ENCODE data around the gene STARD3. TPM values are rescaled to one million over a fixed set of nuclear protein-coding genes. Genes with fewer than 3 reads are reported as not detected.

STARD3 gene
- total RNA-seq, 4 donors from 2014 or later: 27.5 to 47.3 (median 38.6) TPM

DNA sequence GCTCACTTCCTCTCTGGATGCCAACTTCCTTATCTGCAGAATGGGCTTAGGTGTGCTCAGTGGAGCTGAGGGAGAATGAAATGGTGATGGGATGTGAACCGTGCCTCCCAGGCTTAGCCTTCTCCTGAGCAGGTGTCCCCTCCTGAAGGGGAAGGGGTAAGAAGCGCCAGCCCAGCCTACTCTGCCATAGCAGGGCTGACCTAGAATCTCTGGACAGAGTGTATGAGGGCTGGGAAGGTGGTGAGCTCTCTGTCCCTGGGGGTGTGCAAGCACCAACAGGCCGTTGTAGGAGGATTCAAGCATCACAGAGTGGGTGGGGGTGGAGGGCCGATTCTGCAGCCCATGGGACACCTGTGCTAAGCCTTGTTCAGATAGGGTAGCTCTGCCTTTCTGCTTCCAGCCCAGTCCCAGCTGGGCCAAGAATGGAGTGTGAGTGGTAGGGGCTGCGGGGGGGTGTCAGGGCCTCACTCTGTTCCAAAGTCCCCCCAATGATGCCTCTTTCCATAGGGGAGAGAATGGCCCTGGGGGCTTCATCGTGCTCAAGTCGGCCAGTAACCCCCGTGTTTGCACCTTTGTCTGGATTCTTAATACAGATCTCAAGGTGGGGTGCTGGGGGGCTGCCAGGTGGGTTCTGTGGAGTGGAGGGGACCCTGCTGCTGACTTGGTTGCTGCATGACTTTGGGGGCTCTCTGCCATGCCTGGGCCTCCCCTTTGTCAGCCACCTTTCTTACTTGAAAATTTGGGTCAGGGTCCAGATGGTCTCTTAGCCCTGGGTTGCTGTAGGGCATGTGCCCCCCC lies 25.0 kb downstream of the STARD3 start:
- Histone ChIP-seq H3K4me3 (no peak overlapping the region), H3K4me1 (peaks cover 47 to 85% (median 80%) of the 10 kb centered on the region in 4 donors), H3K27me3 (peaks cover 0 to 23% (median 11%) of the 10 kb centered on the region in 4 donors), H3K9me3 (no peaks in the 10 kb centered on the region), H3K36me3 (peaks cover 25 to 63% (median 50%) of the 10 kb centered on the region in 4 donors), H3K27ac (replicated peaks in 1 of 4) (peak overlapping the region; percentile 31 to 73 (median 60))
- intact Hi-C loops (cut with DNase I): no loop called here
- WGBS: 61% methylated on average over 2 of the region's 8 CpGs
- DNase-seq (ENCODE audit: extremely low spot score): no peak
- TF ChIP-seq, protein P1, sequence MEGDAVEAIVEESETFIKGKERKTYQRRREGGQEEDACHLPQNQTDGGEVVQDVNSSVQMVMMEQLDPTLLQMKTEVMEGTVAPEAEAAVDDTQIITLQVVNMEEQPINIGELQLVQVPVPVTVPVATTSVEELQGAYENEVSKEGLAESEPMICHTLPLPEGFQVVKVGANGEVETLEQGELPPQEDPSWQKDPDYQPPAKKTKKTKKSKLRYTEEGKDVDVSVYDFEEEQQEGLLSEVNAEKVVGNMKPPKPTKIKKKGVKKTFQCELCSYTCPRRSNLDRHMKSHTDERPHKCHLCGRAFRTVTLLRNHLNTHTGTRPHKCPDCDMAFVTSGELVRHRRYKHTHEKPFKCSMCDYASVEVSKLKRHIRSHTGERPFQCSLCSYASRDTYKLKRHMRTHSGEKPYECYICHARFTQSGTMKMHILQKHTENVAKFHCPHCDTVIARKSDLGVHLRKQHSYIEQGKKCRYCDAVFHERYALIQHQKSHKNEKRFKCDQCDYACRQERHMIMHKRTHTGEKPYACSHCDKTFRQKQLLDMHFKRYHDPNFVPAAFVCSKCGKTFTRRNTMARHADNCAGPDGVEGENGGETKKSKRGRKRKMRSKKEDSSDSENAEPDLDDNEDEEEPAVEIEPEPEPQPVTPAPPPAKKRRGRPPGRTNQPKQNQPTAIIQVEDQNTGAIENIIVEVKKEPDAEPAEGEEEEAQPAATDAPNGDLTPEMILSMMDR (IDR thresholded peaks at IDR 0.05): no peak
- no peak for TF ChIP-seq POLR2AphosphoS5 (IDR thresholded peaks at IDR 0.05)
- TF ChIP-seq EP300 (IDR thresholded peaks at IDR 0.05): no peak
- TF ChIP-seq POLR2A (IDR thresholded peaks at IDR 0.05; ENCODE audit: low read depth): no peak

DNA sequence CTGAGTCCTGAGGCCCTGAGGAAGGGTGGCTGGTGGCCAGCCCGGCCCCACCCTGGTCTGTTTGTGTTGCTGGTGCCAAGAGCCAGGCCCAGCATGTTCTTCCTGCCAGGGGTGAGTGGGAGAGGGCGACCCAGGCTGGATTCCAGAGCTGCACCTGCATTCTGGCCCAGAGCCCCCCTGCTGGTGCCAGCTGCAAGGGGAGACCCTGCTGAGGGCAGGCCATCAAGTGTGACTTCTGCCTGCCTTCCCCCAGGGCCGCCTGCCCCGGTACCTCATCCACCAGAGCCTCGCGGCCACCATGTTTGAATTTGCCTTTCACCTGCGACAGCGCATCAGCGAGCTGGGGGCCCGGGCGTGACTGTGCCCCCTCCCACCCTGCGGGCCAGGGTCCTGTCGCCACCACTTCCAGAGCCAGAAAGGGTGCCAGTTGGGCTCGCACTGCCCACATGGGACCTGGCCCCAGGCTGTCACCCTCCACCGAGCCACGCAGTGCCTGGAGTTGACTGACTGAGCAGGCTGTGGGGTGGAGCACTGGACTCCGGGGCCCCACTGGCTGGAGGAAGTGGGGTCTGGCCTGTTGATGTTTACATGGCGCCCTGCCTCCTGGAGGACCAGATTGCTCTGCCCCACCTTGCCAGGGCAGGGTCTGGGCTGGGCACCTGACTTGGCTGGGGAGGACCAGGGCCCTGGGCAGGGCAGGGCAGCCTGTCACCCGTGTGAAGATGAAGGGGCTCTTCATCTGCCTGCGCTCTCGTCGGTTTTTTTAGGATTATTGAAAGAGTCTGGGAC lies 25.8 kb downstream of the STARD3 start:
- no peak for TF ChIP-seq POLR2A (IDR thresholded peaks at IDR 0.05; ENCODE audit: low read depth)
- TF ChIP-seq EP300 (IDR thresholded peaks at IDR 0.05): no peak
- TF ChIP-seq POLR2AphosphoS5 (IDR thresholded peaks at IDR 0.05): no peak
- TF ChIP-seq, protein P1 (IDR thresholded peaks at IDR 0.05): no peak
- Histone ChIP-seq H3K9me3 (no peaks in the 10 kb centered on the region), H3K4me3 (no peak overlapping the region), H3K27ac (replicated peaks in 1 of 4) (peak overlapping the region; percentile 23 to 59 (median 46)), H3K36me3 (peaks cover 22 to 55% (median 43%) of the 10 kb centered on the region in 4 donors), H3K4me1 (peaks cover 54 to 93% (median 88%) of the 10 kb centered on the region in 4 donors), H3K27me3 (peaks cover 0 to 31% (median 19%) of the 10 kb centered on the region in 4 donors)
- 83% methylated on average over 6 of the region's 22 CpGs for WGBS
- intact Hi-C loops (cut with DNase I): no loop called here
- DNase-seq (ENCODE audit: extremely low spot score): no peak

DNA sequence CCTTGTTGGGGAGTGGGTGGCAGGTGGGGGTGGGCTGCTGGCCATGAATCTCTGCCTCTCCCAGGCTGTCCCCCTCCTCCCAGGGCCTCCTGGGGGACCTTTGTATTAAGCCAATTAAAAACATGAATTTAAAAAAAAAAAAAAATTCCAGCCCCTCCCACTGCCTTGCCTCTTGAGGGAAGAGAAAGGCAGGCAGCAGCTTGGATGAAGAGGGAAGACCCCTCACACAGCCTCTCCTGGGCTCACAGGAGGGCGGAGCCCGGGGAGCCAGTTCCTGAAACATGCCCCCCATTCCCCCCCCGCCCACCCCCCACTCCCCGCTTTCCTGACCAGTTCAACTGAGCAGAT lies 26.4 kb downstream of the STARD3 start:
- Histone ChIP-seq H3K27me3 (peaks cover 0 to 37% (median 24%) of the 10 kb centered on the region in 4 donors), H3K4me1 (peaks cover 58 to 94% (median 92%) of the 10 kb centered on the region in 4 donors), H3K36me3 (peaks cover 20 to 49% (median 38%) of the 10 kb centered on the region in 4 donors), H3K9me3 (no peaks in the 10 kb centered on the region), H3K27ac (replicated peaks in 1 of 4) (peak overlapping the region; percentile 23 to 59 (median 46)), H3K4me3 (no peak overlapping the region)
- no peak for DNase-seq (ENCODE audit: extremely low spot score)
- intact Hi-C loops (cut with DNase I): no loop called here
- TF ChIP-seq EP300 (IDR thresholded peaks at IDR 0.05) (no peak), POLR2A (IDR thresholded peaks at IDR 0.05; ENCODE audit: low read depth) (no peak), POLR2AphosphoS5 (IDR thresholded peaks at IDR 0.05) (no peak)
- TF ChIP-seq, protein P1 (IDR thresholded peaks at IDR 0.05): no peak
- WGBS: 46% methylated on average over 4 of the region's 4 CpGs

DNA sequence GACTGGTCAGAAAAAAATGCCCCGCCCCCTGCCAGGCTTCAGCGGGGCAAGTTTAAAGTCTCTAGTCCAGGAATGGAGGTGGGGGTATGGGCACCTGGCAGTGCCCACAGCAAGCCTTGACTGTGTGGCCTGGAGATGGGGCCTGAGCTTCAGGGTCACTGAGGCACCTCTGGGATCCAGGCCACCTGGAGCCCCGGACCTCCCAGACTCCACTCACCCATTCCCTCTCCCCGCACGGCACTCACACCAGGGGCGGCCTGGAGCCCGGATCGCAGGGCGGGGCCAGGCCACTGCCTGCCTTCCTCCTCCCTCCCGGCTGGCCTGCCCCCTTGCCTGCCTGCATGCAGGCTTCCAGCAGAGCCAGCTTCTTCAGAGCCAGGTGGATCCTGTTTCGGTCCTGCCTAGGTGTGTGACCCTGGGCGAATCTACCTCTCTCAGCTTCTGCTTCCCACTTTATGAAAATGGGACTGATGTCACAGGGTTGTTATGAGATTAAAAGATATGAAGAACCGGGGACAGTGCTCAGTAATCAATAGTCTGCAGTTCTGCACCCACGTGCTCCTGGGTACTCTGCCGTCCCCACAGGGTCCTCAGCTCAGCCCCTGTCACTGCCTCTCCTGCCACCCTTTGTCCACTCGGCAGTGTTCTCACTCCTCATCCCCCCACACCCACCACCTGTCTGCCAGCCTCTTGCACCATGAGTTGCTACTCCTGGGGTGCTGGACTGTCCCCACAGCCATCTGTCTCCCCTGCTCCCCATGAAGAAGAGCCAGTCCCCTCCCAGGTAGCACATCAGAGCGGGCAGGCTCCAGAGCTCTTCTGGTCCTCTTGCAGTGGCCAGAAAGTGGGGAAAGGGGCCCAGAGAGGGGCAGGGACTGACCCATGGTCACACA lies 27.0 kb downstream of the STARD3 start:
- Histone ChIP-seq H3K4me1 (peaks cover 61 to 97% (median 93%) of the 10 kb centered on the region in 4 donors), H3K36me3 (peaks cover 15 to 43% (median 34%) of the 10 kb centered on the region in 4 donors), H3K27me3 (peaks cover 0 to 43% (median 27%) of the 10 kb centered on the region in 4 donors), H3K4me3 (no peak overlapping the region), H3K9me3 (no peaks in the 10 kb centered on the region), H3K27ac (replicated peaks in 1 of 4) (peak overlapping the region; percentile 23 to 59 (median 46))
- TF ChIP-seq POLR2AphosphoS5 (IDR thresholded peaks at IDR 0.05): no peak
- DNase-seq (ENCODE audit: extremely low spot score): no peak
- intact Hi-C loops (cut with DNase I): no loop called here
- WGBS: 57% methylated on average over 10 of the region's 17 CpGs

Measured in esophagus muscularis mucosa (tissue), 4 donors.